Measurements from ENCODE around the gene LIF. TPM values are rescaled to one million over a fixed set of nuclear protein-coding genes. Genes with fewer than 3 reads are reported as not detected.

The LIF gene
- polyA plus RNA-seq, 1 of the 3 experiments (the other 2 are of a cell fraction) = 24.6 TPM

DNA sequence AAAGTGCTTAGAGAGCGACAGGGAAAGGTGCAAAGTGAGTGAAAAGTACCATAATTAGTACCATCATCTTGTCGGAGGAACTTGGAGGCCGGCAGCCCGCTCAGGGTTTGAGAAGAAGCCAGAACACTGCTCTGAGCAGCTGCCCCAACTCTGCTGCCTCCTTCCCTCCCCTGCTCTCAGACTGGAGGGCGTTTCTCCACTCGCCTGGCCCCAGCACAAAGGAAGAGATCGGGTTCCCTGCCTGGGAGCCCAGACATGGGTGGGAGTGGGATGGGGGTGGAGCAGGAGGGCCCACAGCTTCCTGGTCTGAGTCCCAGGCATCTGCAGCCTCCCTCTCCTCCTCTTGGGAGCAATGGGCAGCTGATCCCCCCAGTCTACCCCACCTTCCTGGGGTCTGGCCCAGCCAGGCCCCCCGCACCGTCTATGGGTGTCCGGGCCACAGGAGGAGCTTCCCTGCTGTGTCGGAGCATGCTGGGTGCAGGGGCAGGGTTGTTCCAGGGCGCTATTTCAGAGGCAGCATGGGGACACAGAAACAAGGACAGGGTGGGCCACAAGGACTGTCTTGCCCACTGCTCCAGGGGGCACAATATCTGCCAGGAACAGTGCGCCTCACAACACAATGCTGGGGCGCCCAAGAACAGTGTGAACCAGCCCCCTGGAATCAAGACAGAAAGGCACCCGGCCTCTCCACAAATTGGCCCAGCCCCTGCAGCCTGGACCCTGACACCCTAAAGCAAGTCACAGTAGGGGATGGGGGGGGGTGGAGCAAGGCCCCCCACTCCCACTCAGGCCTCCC lies 4.8 kb downstream of the LIF start:
- WGBS (ENCODE audit: low lambda C conversion rate) = 74% methylated on average over 10 of the region's 15 CpGs
- no peaks in the 10 kb centered on the region for H3K9me3 ChIP-seq
- TF ChIP-seq FOSL2 (IDR thresholded peaks at IDR 0.05; ENCODE audit: borderline replicate concordance, low read depth) = no peak
- H3K9me2 ChIP-seq = no peaks in the 10 kb centered on the region
- peaks cover 12% of the 10 kb centered on the region; the same call in 1 of the 2 replicates for H3K79me2 ChIP-seq (ENCODE audit: insufficient read depth)
- peaks cover 0 to 12% of the 10 kb centered on the region in 2 experiments; a peak in 2 of 4 replicates for H3K4me1 ChIP-seq (ENCODE audit: control insufficient read depth in 1 of 2, insufficient read depth in 2 of 2, low read depth in 1 of 2, low read length in 1 of 2)
- CTCF ChIA-PET = interaction anchor here (0.9 to 1.3 kb wide), 2 partner anchors 22 to 134 kb away, joined by 4 to 6 read pairs; no protein-coding TSS in a partner anchor
- H3F3A ChIP-seq (replicated peaks; ENCODE audit: insufficient read depth) = no peaks in the 10 kb centered on the region
- H3K27ac ChIP-seq (ENCODE audit: low read depth in 2 of 2, low read length in 1 of 2) = no peak overlapping the region
- H4K20me1 ChIP-seq (ENCODE audit: insufficient read depth) = no peaks in the 10 kb centered on the region
- no peak overlapping the region for H3K4me3 ChIP-seq (ENCODE audit: low read depth in 2 of 2, low read length in 1 of 2)
- no peak overlapping the region for H3K9ac ChIP-seq
- DNase-seq = no peak
- H2AFZ ChIP-seq (ENCODE audit: low read depth) = no peak overlapping the region
- H3K4me2 ChIP-seq = no peak overlapping the region
- peaks cover 0 to 4% of the 10 kb centered on the region in 2 experiments for H3K36me3 ChIP-seq (replicated peaks in 1 of 2; ENCODE audit: control insufficient read depth in 1 of 2, insufficient read depth in 2 of 2, low read length in 1 of 2)
- no peaks in the 10 kb centered on the region for H3K27me3 ChIP-seq (ENCODE audit: insufficient read depth)
- POLR2A ChIA-PET = no interaction called here

DNA sequence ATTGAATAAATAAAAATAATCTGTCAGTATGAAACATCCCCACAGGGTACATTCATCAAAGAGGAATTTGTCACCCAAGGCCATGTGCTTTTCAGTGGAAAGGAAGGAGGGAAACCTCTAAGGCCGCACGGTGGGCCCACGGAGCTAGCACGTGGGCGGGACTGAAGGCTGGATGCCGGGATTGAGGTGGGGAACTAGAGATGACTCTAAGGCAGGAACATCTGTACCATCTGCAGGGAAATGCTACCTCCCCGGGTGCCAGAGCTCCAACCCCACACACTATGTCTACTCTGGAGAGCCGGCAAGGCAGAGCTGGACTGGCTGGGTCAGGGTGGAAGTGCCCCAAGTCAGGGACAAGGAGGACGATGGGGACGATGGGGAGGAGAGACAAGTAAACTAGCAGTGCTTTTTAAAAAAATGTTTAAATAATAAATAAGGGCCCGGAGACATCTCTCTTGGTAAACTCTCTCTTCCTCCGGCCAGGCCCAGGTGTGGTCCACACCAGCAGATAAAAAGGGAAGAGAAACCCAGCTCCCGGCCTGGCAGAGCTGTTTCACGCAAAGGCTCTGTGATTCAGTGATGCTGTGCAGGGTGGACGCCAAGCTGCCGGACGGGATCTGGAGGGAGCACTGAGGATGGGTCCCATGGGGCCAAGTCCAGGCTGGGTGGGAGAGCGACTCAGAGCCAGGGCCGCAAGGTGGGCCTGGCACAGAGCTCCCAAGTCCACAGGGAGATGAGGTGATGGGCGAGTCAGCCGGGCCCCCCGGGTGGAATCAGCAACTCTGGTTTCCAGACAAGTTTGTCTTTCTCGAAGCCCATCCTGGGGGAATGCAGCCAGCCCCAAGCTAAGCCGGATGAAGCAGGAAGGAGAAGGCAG lies 5.8 kb downstream of the LIF start:
- peaks cover 0 to 4% of the 10 kb centered on the region in 2 experiments for H3K36me3 ChIP-seq (replicated peaks in 1 of 2; ENCODE audit: control insufficient read depth in 1 of 2, insufficient read depth in 2 of 2, low read length in 1 of 2)
- H3K4me3 ChIP-seq (ENCODE audit: low read depth in 2 of 2, low read length in 1 of 2) = no peak overlapping the region
- ChIA-PET POLR2A (no interaction called here), CTCF (interaction anchor here (0.8 to 1.6 kb wide), 5 partner anchors 10 to 152 kb away, joined by 3 to 6 read pairs (median 4); no protein-coding TSS in a partner anchor)
- H3K27me3 ChIP-seq (ENCODE audit: insufficient read depth) = no peaks in the 10 kb centered on the region
- H3K9ac ChIP-seq = no peak overlapping the region
- H3K9me3 ChIP-seq = no peaks in the 10 kb centered on the region
- peaks cover 4 to 7% of the 10 kb centered on the region in 2 experiments; a peak in 3 of 4 replicates for H3K4me1 ChIP-seq (ENCODE audit: control insufficient read depth in 1 of 2, insufficient read depth in 2 of 2, low read depth in 1 of 2, low read length in 1 of 2)
- H3K4me2 ChIP-seq = no peak overlapping the region
- no peaks in the 10 kb centered on the region for H3K9me2 ChIP-seq
- H4K20me1 ChIP-seq (ENCODE audit: insufficient read depth) = no peaks in the 10 kb centered on the region
- TF ChIP-seq MEF2A (IDR thresholded peaks at IDR 0.05; ENCODE audit: borderline replicate concordance, low read depth) (no peak), YY1 (IDR thresholded peaks at IDR 0.05; ENCODE audit: low read depth) (no peak), RFX5 (IDR thresholded peaks at IDR 0.05; ENCODE audit: low read length) (no peak), FOXM1 (IDR thresholded peaks at IDR 0.05; ENCODE audit: low read depth) (no peak), CHD2 (IDR thresholded peaks at IDR 0.05; ENCODE audit: low read length, partially characterized antibody) (no peak), TCF12 (IDR thresholded peaks at IDR 0.05) (no peak), GATA2 (CRISPR knock-in tag; IDR thresholded peaks at IDR 0.05) (no peak), FOSL2 (IDR thresholded peaks at IDR 0.05; ENCODE audit: borderline replicate concordance, low read depth) (no peak)
- TF ChIP-seq, protein P1, sequence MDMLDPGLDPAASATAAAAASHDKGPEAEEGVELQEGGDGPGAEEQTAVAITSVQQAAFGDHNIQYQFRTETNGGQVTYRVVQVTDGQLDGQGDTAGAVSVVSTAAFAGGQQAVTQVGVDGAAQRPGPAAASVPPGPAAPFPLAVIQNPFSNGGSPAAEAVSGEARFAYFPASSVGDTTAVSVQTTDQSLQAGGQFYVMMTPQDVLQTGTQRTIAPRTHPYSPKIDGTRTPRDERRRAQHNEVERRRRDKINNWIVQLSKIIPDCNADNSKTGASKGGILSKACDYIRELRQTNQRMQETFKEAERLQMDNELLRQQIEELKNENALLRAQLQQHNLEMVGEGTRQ (IDR thresholded peaks at IDR 0.05; ENCODE audit: borderline replicate concordance, low read depth, low read length) = no peak
- no peaks in the 10 kb centered on the region for H3F3A ChIP-seq (replicated peaks; ENCODE audit: insufficient read depth)
- WGBS (ENCODE audit: low lambda C conversion rate) = 86% methylated on average over 19 of the region's 24 CpGs
- H3K79me2 ChIP-seq (ENCODE audit: insufficient read depth) = peaks cover 7% of the 10 kb centered on the region; the same call in 1 of the 2 replicates
- no peak overlapping the region for H2AFZ ChIP-seq (ENCODE audit: low read depth)
- H3K27ac ChIP-seq (ENCODE audit: low read depth in 2 of 2, low read length in 1 of 2) = no peak overlapping the region
- no peak for DNase-seq

All from SK-N-SH (cell line).